Measurements from ENCODE around the gene IARS1.

The IARS1 gene

GRCh38 chr9:92327283-92327850, 33.9 kb upstream of the IARS1 start:
- no peak for TF ChIP-seq CTCF (IDR thresholded peaks at IDR 0.05; ENCODE audit: control extremely low read depth, extremely low read depth, low read depth, missing control alignments)
- ChIA-PET CTCF (interaction anchor here (1.6 to 2.1 kb wide), 4 partner anchors 27 to 464 kb away, joined by 4 to 12 read pairs (median 6); no protein-coding TSS in a partner anchor), POLR2A (no interaction called here)
- no peak for DNase-seq (ENCODE audit: extremely low spot score)

GRCh38 chr9:92325991-92326500, 32.5 kb upstream of the IARS1 start:
- CTCF ChIA-PET = interaction anchor here (0.8 to 3.4 kb wide), 13 partner anchors 7 to 465 kb away, joined by 3 to 15 read pairs (median 4); no protein-coding TSS in a partner anchor
- no peak for DNase-seq (ENCODE audit: extremely low spot score)
- no peak for TF ChIP-seq CTCF (IDR thresholded peaks at IDR 0.05; ENCODE audit: control extremely low read depth, extremely low read depth, low read depth, missing control alignments)
- POLR2A ChIA-PET = interaction anchor here (0.8 to 1.6 kb wide), 2 partner anchors 9 to 344 kb away, joined by 3 to 6 read pairs; partner anchors contain the start of gene IPPK

- ChIA-PET CTCF (interaction anchor here (1.0 to 3.4 kb wide), 10 partner anchors 8 to 308 kb away, joined by 3 to 15 read pairs (median 4); no protein-coding TSS in a partner anchor), POLR2A (interaction anchor here (0.8 to 1.6 kb wide), 2 partner anchors 8 to 345 kb away, joined by 3 to 6 read pairs; partner anchors contain the start of gene IPPK)
- DNase-seq (ENCODE audit: extremely low spot score) = peak; percentile 89
- TF ChIP-seq CTCF (IDR thresholded peaks at IDR 0.05; ENCODE audit: control extremely low read depth, extremely low read depth, low read depth, missing control alignments) = no peak
These were observed 31.9 kb upstream of the IARS1 start, which contains the start of the genes CENPP and NOL8 for GRCh38 chr9:92325269-92325990. TSS of gene CENPP (plus strand) at chr9:92325953. TSS of gene NOL8 (minus strand) at chr9:92325350. CDS start at chr9:92324161, 1,189 bp downstream.

- ChIA-PET CTCF (interaction anchor here (1.0 to 3.4 kb wide), 3 partner anchors 9 to 187 kb away, joined by 3 to 15 read pairs (median 5); no protein-coding TSS in a partner anchor), POLR2A (no interaction called here)
- TF ChIP-seq CTCF (IDR thresholded peaks at IDR 0.05; ENCODE audit: control extremely low read depth, extremely low read depth, low read depth, missing control alignments) = no peak
- no peak for DNase-seq (ENCODE audit: extremely low spot score)
These were observed 31.4 kb upstream of the IARS1 start for GRCh38 chr9:92324889-92325268.

- DNase-seq (ENCODE audit: extremely low spot score) = no peak
- CTCF ChIA-PET = interaction anchor here (1.0 to 3.4 kb wide), 3 partner anchors 9 to 186 kb away, joined by 3 to 15 read pairs (median 5); no protein-coding TSS in a partner anchor
- no peak for TF ChIP-seq CTCF (IDR thresholded peaks at IDR 0.05; ENCODE audit: control extremely low read depth, extremely low read depth, low read depth, missing control alignments)
- POLR2A ChIA-PET = no interaction called here
These were observed 30.9 kb upstream of the IARS1 start for GRCh38 chr9:92324431-92324830.

- DNase-seq (ENCODE audit: extremely low spot score) = no peak
- ChIA-PET POLR2A (no interaction called here), CTCF (interaction anchor here (1.5 kb wide), 1 partner anchor 14 kb away, joined by 3 read pairs; no protein-coding TSS in a partner anchor)
- no peak for TF ChIP-seq CTCF (IDR thresholded peaks at IDR 0.05; ENCODE audit: control extremely low read depth, extremely low read depth, low read depth, missing control alignments)
These were observed 22.0 kb upstream of the IARS1 start for GRCh38 chr9:92315456-92315855.
